H1 (cell line): ENCODE data around the gene AFAP1L2. TPM values are rescaled to one million over a fixed set of nuclear protein-coding genes. Genes with fewer than 3 reads are reported as not detected.

Source experiments
- CTCF ChIA-PET: fragments of 300-600 bp; sonication (Branson Sonifier 250); formaldehyde crosslinking; loops from one replicate; lab custom pipeline; 2021; ENCODE audit not compliant: partially characterized antibody; lab: Charles Lee
- POLR2A ChIA-PET: fragments of 300-600 bp; sonication (Branson Sonifier 250); formaldehyde crosslinking; loops from one replicate; lab custom pipeline; 2021; ENCODE audit warnings: inconsistent platforms; ENCODE audit not compliant: partially characterized antibody; lab: Charles Lee
- DNase-seq, 2 experiments: peaks; one replicate each; pipeline versions ENCODE4 v3.0.0 to v3.0.0-alpha.2; 2010 to 2022; ENCODE audit warnings: low spot score in 2 of 2, low read depth in 1 of 2, mixed read lengths in 1 of 2
- FAIRE-seq: peaks from 2 replicates; lab custom pipeline; 2011; peaks lifted over from hg19 to GRCh38; lab: Jason Lieb, UNC
- H2AFZ ChIP-seq: 2 replicates; pipeline ENCODE4 v1.8.1; 2012; ENCODE audit warnings: low read length, inconsistent platforms
- H2AK5ac ChIP-seq: 2 replicates; pipeline ENCODE4 v1.6.1; 2013; ENCODE audit warnings: low read depth, low read length
- H2BK120ac ChIP-seq: replicated peaks from 2 replicates; pipeline ENCODE3; 2013; ENCODE audit warnings: low read depth, low read length, inconsistent platforms
- H2BK12ac ChIP-seq: 2 replicates; pipeline ENCODE4 v1.6.1; 2013; ENCODE audit warnings: low read depth, low read length
- H2BK15ac ChIP-seq: 2 replicates; pipeline ENCODE4 v1.6.1; 2013; ENCODE audit warnings: low read length
- H2BK20ac ChIP-seq: 2 replicates; pipeline ENCODE4 v1.6.1; 2013; ENCODE audit warnings: low read length
- H2BK5ac ChIP-seq: 2 replicates; pipeline ENCODE4 v1.6.1; 2013; ENCODE audit warnings: low read depth, low read length
- H3K14ac ChIP-seq: 2 replicates; pipeline ENCODE4 v1.6.1; 2013; ENCODE audit warnings: inconsistent platforms; ENCODE audit not compliant: insufficient read length
- H3K18ac ChIP-seq: 2 replicates; pipeline ENCODE4 v1.6.1; 2013; ENCODE audit warnings: low read length; ENCODE audit errors: extremely low read depth
- H3K23ac ChIP-seq: 2 replicates; pipeline ENCODE4 v1.6.1; 2013; ENCODE audit warnings: inconsistent platforms; ENCODE audit not compliant: insufficient read length
- H3K23me2 ChIP-seq: 2 replicates; pipeline ENCODE4 v1.6.1; 2013; ENCODE audit warnings: low read depth, low read length
- H3K27ac ChIP-seq: 2 replicates; pipeline ENCODE4 v1.6.1; 2011; ENCODE audit warnings: low read depth, low read length, inconsistent platforms
- H3K27me3 ChIP-seq, 4 experiments: replicated peaks in 1 of 4; 1 replicate in 1 of 4; 2 replicates in 3 of 4; pipeline versions ENCODE4 v1.6.1 to v1.8.1; 2011 to 2013; ENCODE audit warnings: low read length in 3 of 4, mild to moderate bottlenecking in 3 of 4, inconsistent platforms in 2 of 4, mixed read lengths in 2 of 4, moderate library complexity in 1 of 4; ENCODE audit not compliant: control insufficient read depth in 3 of 4, insufficient read depth in 3 of 4; ENCODE audit errors: extremely low read depth in 1 of 4
- H3K36me3 ChIP-seq, 4 experiments: 2 replicates each; pipeline versions ENCODE4 v1.6.1 to v1.8.1; 2011 to 2013; ENCODE audit warnings: mild to moderate bottlenecking in 4 of 4, low read length in 3 of 4, moderate library complexity in 2 of 4, control low read depth in 1 of 4, inconsistent platforms in 1 of 4; ENCODE audit not compliant: insufficient read depth in 4 of 4, control insufficient read depth in 2 of 4
- H3K4ac ChIP-seq: replicated peaks from 2 replicates; pipeline ENCODE3; 2013; ENCODE audit warnings: low read length, low read depth, mixed read lengths, inconsistent platforms; ENCODE audit not compliant: insufficient read length
- H3K4me1 ChIP-seq, 4 experiments: replicated peaks in 1 of 4; 1 replicate in 1 of 4; 2 replicates in 3 of 4; pipeline versions ENCODE4 v1.6.1 to v1.8.1; 2011 to 2013; ENCODE audit warnings: low read length in 3 of 4, inconsistent platforms in 2 of 4, mixed read lengths in 1 of 4; ENCODE audit not compliant: insufficient read depth in 4 of 4, control insufficient read depth in 3 of 4
- H3K4me2 ChIP-seq, 2 experiments: 2 replicates each; pipeline versions ENCODE4 v1.6.1 to v1.8.1; 2011 to 2013; ENCODE audit warnings: low read depth in 2 of 2, low read length in 2 of 2, control low read depth in 1 of 2, inconsistent platforms in 1 of 2, mild to moderate bottlenecking in 1 of 2; ENCODE audit not compliant: insufficient read depth in 1 of 2
- H3K4me3 ChIP-seq, 4 experiments: fragments of 200-600, 300-600 bp in 1 of 4; sonication (generic), shearing (Covaris generic), sonication (Bioruptor Twin) in 1 of 4; 2 replicates each; pipeline versions ENCODE4 v1.5.1 to v1.8.1; 2011 to 2016; ENCODE audit warnings: low read length in 4 of 4, low read depth in 3 of 4, control low read depth in 2 of 4, inconsistent platforms in 2 of 4, mild to moderate bottlenecking in 2 of 4, mixed read lengths in 1 of 4, moderate library complexity in 1 of 4; ENCODE audit not compliant: insufficient read depth in 2 of 4; ENCODE audit errors: extremely low read depth in 1 of 4
- H3K56ac ChIP-seq: replicated peaks from 2 replicates; pipeline ENCODE3; 2013; ENCODE audit warnings: low read depth, mild to moderate bottlenecking, mixed read lengths, low read length, inconsistent platforms; ENCODE audit not compliant: insufficient read length
- H3K79me1 ChIP-seq: 2 replicates; pipeline ENCODE4 v1.6.1; 2013; ENCODE audit warnings: low read depth, low read length, control low read depth
- H3K79me2 ChIP-seq, 2 experiments: 2 replicates each; pipeline versions ENCODE4 v1.6.1 to v1.8.1; 2012 to 2013; ENCODE audit warnings: low read length in 2 of 2, mild to moderate bottlenecking in 2 of 2, inconsistent platforms in 1 of 2; ENCODE audit not compliant: insufficient read depth in 2 of 2, control insufficient read depth in 1 of 2
- H3K9ac ChIP-seq, 4 experiments: replicated peaks in 1 of 4; 1 replicate in 1 of 4; 2 replicates in 3 of 4; pipeline versions ENCODE4 v1.6.1 to v1.8.1; 2011 to 2013; ENCODE audit warnings: low read depth in 3 of 4, low read length in 3 of 4, control low read depth in 2 of 4, mild to moderate bottlenecking in 2 of 4, moderate library complexity in 2 of 4, inconsistent platforms in 1 of 4; ENCODE audit errors: extremely low read depth in 1 of 4
- H3K9me3 ChIP-seq, 2 experiments: 2 replicates each; pipeline versions ENCODE4 v1.6.1 to v1.8.1; 2012 to 2013; ENCODE audit warnings: mild to moderate bottlenecking in 2 of 2, moderate library complexity in 2 of 2, control low read depth in 1 of 2, inconsistent platforms in 1 of 2, low read depth in 1 of 2, low read length in 1 of 2, mixed read lengths in 1 of 2; ENCODE audit not compliant: insufficient read depth in 2 of 2
- H4K20me1 ChIP-seq, 2 experiments: replicated peaks in 1 of 2; 2 replicates each; pipeline versions ENCODE3 to v1.8.1; 2011 to 2013; ENCODE audit warnings: inconsistent platforms in 2 of 2, low read length in 2 of 2, mild to moderate bottlenecking in 1 of 2; ENCODE audit not compliant: insufficient read depth in 2 of 2, control insufficient read depth in 1 of 2
- H4K5ac ChIP-seq: 2 replicates; pipeline ENCODE4 v1.6.1; 2013; ENCODE audit warnings: low read length, low read depth, mixed read lengths, inconsistent platforms; ENCODE audit not compliant: insufficient read length
- H4K8ac ChIP-seq: 2 replicates; pipeline ENCODE4 v1.8.0; 2013; ENCODE audit warnings: mild to moderate bottlenecking, moderate library complexity, low read length, inconsistent platforms; ENCODE audit not compliant: insufficient read depth; ENCODE audit errors: extremely low read depth
- H4K91ac ChIP-seq: replicated peaks from 2 replicates; pipeline ENCODE3; 2013; ENCODE audit warnings: low read length, mixed read lengths, inconsistent platforms; ENCODE audit not compliant: insufficient read length
- BACH1 ChIP-seq: IDR thresholded peaks from 2 replicates; pipeline ENCODE4 v1.6.1; 2012; ENCODE audit warnings: low read length, improper control_type of control experiment
- EZH2 ChIP-seq: fragments of 200-600 bp; sonication (generic); IDR thresholded peaks from 2 replicates; pipeline ENCODE4 v1.7.1; 2012; ENCODE audit warnings: low read depth, mild to moderate bottlenecking, moderate library complexity, low read length, inconsistent platforms; ENCODE audit not compliant: severe bottlenecking
- POLR2A ChIP-seq, 2 experiments: IDR thresholded peaks; 1 replicate in 1 of 2; 2 replicates in 1 of 2; pipeline ENCODE4 v1.6.1; 2011; ENCODE audit warnings: low read depth in 2 of 2, low read length in 2 of 2, mild to moderate bottlenecking in 2 of 2; ENCODE audit errors: control extremely low read depth in 1 of 2
- RXRA ChIP-seq: IDR thresholded peaks from 2 replicates; pipeline ENCODE4 v1.6.1; 2011; ENCODE audit warnings: low read depth, mild to moderate bottlenecking, low read length, moderate library complexity; ENCODE audit not compliant: insufficient read depth
- SAP30 ChIP-seq: fragments of 300-600 bp; sonication (generic); IDR thresholded peaks from 2 replicates; pipeline ENCODE4 v1.7.1; 2012; ENCODE audit warnings: low read length, moderate library complexity, mild to moderate bottlenecking, inconsistent platforms; ENCODE audit not compliant: insufficient read depth, insufficient replicate concordance
- SP1 ChIP-seq: IDR thresholded peaks from 2 replicates; pipeline ENCODE4 v1.6.1; 2011; ENCODE audit warnings: low read depth, low read length
- SP2 ChIP-seq: IDR thresholded peaks from 2 replicates; pipeline ENCODE4 v1.6.1; 2012; ENCODE audit warnings: mild to moderate bottlenecking, low read length, inconsistent platforms
- TCF12 ChIP-seq: IDR thresholded peaks from 2 replicates; pipeline ENCODE4 v1.6.1; 2011; ENCODE audit warnings: low read depth, mild to moderate bottlenecking, low read length
- WGBS, 2 experiments: shearing (Covaris generic) in 1 of 2; methylation state at CpG; one replicate each; pipeline versions ENCODE4 v1.1.6 to v1.1.7; 2013 to 2015; ENCODE audit warnings: low lambda C conversion rate in 2 of 2, mixed read lengths in 2 of 2, inconsistent platforms in 1 of 2, low coverage in 1 of 2, missing lambda C conversion rate in 1 of 2; ENCODE audit not compliant: insufficient replicate concordance in 2 of 2, insufficient coverage in 1 of 2, insufficient read length in 1 of 2; ENCODE audit errors: extremely low coverage in 1 of 2, missing lambda C conversion rate in 1 of 2; 5-methylcytosine and 5-hydroxymethylcytosine counted together
- polyA plus RNA-seq, 7 experiments: library from polyadenylated mRNA; depleted of rRNA in 3 of 7; stranded (reverse) in 5 of 7; unstranded in 2 of 7; fragments of >200 nt in 5 of 7; fragments of 200-250 nt in 2 of 7; gene quantifications; 1 replicate in 5 of 7; 2 replicates in 1 of 7; 4 replicates in 1 of 7; pipeline versions ENCODE4 v1.2.1 to v1.2.3, GENCODE V29; 2011 to 2013; ENCODE audit warnings: missing spikeins in 2 of 7, mixed read lengths in 2 of 7
- total RNA-seq: library from RNA; stranded (reverse); fragmentation: NEBNext Ultra II Directional; extraction: Animal tissue kit (Norgen Biotek cat#: 25700); gene quantifications from 2 replicates; pipeline ENCODE4 v1.2.1, GENCODE V29; 2021
- TF ChIP-seq, protein P1 (sequence below): IDR thresholded peaks from 2 replicates; pipeline ENCODE4 v1.6.1; 2011; ENCODE audit warnings: low read length, improper control_type of control experiment
- TF ChIP-seq, protein P2 (sequence below): IDR thresholded peaks from 2 replicates; pipeline ENCODE4 v1.6.1; 2012; ENCODE audit warnings: inconsistent platforms
- TF ChIP-seq, protein P3 (sequence below): IDR thresholded peaks from 2 replicates; pipeline ENCODE4 v1.6.1; 2012; ENCODE audit warnings: inconsistent platforms

AFAP1L2 gene
- total and polyA plus RNA-seq, 2 of the 8 experiments (the other 6 are each of a cell fraction or from before 2014, with no cell fraction given), result 3.9 to 6.4 TPM

DNA sequence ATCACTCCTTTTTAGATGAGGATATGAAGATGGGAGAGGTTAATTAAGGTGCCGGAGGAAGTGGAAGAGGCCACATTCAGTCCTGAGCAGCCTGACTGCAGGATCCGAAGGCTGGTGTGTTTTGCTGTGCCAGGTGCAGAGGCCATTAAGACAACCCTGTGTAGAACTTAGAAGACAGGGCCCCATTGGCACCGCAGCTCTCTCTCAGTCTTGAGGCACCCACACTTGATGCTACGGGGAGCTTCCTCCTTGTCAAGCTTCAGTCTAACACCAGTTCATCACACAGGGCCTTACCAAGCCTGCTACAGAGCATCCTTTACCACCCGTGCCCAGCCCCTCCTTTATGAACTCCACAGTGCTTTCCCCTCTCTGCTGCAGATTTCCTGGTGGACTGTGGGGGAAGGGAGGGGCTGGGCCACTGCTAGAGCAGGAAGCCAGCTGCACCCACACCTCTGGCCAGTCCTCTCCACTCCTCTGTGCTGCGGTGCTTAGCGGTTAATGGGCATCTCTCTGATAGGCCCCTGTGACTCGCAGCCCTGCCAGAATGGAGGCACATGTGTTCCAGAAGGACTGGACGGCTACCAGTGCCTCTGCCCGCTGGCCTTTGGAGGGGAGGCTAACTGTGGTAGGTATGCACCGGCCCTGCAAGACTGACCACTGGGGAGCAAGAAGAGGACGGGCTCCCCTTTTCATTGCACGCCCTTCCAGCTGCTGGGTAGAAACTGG is 119.8 kb downstream of the AFAP1L2 start:
- FAIRE-seq (no peak), DNase-seq (no peak)
- Histone ChIP-seq H4K20me1 (no peaks in the 10 kb centered on the region), H3K23ac (no peak overlapping the region), H3K56ac (no peak overlapping the region), H3K36me3 (no peaks in the 10 kb centered on the region), H2AK5ac (no peak overlapping the region), H3K14ac (no peak overlapping the region), H3K79me2 (no peaks in the 10 kb centered on the region), H4K5ac (no peak overlapping the region), H3K27ac (no peak overlapping the region), H2BK12ac (no peak overlapping the region), H2BK15ac (no peak overlapping the region), H3K27me3 (no peaks in the 10 kb centered on the region; a peak in 1 of 7 replicates), H3K9me3 (no peaks in the 10 kb centered on the region), H2AFZ (no peak overlapping the region), H3K79me1 (no peaks in the 10 kb centered on the region), H3K4me2 (no peak overlapping the region), H3K4me1 (no peaks in the 10 kb centered on the region; a peak in 2 of 7 replicates), H2BK120ac (no peak overlapping the region), H3K23me2 (no peaks in the 10 kb centered on the region), H3K4me3 (no peak overlapping the region), H2BK5ac (no peak overlapping the region), H3K4ac (no peak overlapping the region), H2BK20ac (no peak overlapping the region), H4K8ac (peak overlapping the region; percentile 6; the same call in 1 of the 2 replicates), H3K9ac (no peak overlapping the region), H4K91ac (no peak overlapping the region), H3K18ac (no peak overlapping the region)
- 88% methylated on average over 13 of the region's 13 CpGs; no CpG with 5 or more reads in 1 of the 2 experiments for WGBS, 2 experiments
- ChIA-PET CTCF (interaction anchor here (1.0 to 5.0 kb wide), 3 partner anchors 14 to 29 kb away, joined by 3 to 24 read pairs (median 5); no protein-coding TSS in a partner anchor), POLR2A (no interaction called here)
- TF ChIP-seq EZH2, result no peak
- TF ChIP-seq SAP30, result no peak
- no peak for TF ChIP-seq TCF12
- no peak for TF ChIP-seq RXRA
- TF ChIP-seq POLR2A (IDR thresholded peaks at IDR 0.05; ENCODE audit: control extremely low read depth in 1 of 2, low read depth in 2 of 2, low read length in 2 of 2), result no peak
- TF ChIP-seq BACH1, result no peak
- TF ChIP-seq SP2, result no peak
- TF ChIP-seq, protein P1, sequence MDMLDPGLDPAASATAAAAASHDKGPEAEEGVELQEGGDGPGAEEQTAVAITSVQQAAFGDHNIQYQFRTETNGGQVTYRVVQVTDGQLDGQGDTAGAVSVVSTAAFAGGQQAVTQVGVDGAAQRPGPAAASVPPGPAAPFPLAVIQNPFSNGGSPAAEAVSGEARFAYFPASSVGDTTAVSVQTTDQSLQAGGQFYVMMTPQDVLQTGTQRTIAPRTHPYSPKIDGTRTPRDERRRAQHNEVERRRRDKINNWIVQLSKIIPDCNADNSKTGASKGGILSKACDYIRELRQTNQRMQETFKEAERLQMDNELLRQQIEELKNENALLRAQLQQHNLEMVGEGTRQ, result no peak
- TF ChIP-seq, protein P2, sequence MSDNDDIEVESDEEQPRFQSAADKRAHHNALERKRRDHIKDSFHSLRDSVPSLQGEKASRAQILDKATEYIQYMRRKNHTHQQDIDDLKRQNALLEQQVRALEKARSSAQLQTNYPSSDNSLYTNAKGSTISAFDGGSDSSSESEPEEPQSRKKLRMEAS, result no peak
- no peak for TF ChIP-seq SP1
- TF ChIP-seq, protein P3, sequence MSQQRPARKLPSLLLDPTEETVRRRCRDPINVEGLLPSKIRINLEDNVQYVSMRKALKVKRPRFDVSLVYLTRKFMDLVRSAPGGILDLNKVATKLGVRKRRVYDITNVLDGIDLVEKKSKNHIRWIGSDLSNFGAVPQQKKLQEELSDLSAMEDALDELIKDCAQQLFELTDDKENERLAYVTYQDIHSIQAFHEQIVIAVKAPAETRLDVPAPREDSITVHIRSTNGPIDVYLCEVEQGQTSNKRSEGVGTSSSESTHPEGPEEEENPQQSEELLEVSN, result no peak
